Activated CD8-positive, alpha-beta memory T cell treated with anti-CD3 and anti-CD28 coated beads for 1 hour (primary cell): ENCODE measurements around the gene GNG4.
"Not testable (repeated sequence)": the region's sequence is repeated elsewhere in the genome, so short reads cannot be mapped to it uniquely, and the experiment has no call there.

ENCODE experiments used
- DNase-seq, 2 donors: peaks; one replicate each; pipeline ENCODE4 v3.0.0-alpha.2; 2020; ENCODE audit warnings: low read depth in 1 of 2; ENCODE audit errors: extremely low read depth in 1 of 2

The GNG4 gene

GRCh38 chr1:235546369-235547155, 103.0 kb downstream of the GNG4 start:
- not testable (repeated sequence) for DNase-seq

DNA sequence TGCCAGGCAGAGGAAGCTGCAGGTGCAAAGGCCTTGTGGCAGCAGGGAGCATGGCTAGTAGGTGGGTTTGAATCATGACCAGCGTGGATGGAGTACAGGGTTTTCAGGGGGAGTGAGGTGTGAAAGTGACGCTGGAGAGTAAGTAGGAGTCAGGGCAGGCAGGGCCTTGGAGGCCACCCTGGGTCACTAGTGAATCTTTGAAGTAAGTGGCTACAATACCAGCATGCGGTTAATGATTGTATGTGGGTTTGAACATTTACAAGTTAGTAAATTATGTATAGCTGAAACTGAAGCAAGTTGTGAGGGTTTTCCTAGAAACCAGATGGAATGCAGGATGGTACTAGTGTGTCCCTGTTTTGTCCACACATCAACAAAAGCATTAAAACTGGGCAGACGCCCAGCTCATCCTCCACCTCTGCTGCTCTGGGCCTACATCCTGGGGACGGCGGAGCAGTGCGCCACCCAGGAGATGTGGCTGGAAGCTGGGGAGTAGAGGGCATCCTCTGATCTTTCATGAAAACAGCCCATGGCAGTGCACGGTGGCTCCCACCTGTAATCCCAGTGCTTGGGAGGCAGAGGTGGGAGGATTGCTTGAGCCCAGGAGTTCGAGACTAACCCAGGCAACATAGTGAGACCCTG, 104.2 kb downstream of the GNG4 start:
- DNase-seq: no peak

DNA sequence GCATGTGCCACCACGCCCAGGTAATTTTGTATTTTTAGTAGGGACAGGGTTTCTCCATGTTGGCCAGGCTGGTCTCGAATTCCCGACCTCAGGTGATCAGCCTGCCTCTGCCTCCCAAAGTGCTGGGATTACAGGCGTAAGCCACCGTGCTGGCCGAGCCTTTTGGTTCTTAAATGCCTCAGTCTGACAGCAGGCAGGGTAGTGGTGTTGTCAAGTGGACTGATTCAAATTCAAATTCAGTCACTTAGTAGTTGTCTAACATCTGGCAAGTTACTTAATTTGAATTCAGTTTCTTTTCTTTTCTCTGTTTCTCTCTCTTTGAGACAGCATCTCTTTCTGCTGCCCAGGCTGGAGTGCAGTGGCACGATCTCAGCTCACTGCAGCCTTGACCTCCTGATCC, 106.7 kb downstream of the GNG4 start:
- not testable (repeated sequence) for DNase-seq

GRCh38 chr1:235533476-235534168, 116.0 kb downstream of the GNG4 start:
- no peak for DNase-seq

GRCh38 chr1:235532360-235532759, 117.2 kb downstream of the GNG4 start:
- no peak for DNase-seq

DNA sequence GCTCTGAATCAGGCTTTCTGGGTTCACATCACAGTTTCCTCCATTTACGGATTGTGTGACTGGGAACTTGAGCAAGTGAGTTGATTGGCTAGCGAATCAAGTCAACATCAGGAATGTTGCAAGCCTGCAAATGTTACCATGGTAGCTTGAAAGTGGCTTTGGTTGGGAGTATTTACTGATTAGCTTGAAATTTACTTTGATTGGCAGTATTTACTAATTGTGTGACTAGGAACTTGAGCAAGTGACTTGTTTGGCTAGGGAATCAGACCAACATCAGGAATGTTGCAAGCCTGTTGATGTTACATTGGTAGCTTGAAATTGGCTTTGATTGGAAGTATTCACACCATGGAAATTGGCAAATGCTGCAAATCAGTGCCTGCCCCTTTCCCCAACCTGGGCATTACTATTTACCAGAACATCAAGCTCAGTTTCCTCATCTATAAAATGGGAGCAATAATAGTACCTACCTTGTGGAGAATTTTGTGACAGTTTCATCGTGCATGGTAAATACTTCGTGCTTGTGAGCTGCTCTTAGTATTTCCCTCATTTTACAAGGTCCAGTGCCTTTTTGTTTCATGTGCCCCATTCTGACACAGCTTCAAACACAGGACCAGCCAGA, 122.3 kb downstream of the GNG4 start:
- no peak for DNase-seq

DNA sequence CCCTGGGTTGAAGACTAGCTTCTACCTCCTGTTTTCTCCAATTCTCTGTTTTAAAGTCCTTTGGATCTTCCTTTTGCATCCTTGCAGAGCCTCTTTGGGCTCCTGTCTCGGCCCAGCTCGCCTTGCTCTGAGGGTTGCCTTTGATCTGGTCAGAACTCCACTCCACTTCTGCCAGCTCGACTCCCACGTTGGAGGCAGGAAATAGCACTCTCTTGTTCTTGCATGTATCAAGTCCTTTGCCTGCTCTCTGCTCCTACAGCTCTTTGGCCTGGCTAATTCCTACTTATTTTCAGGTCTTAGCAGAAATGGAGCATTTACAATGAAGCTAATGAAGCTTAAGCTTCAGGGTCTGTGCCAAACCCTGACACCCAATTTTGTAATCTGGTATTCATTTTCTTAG, 124.3 kb downstream of the GNG4 start:
- no peak for DNase-seq

GRCh38 chr1:235516862-235517446, 132.6 kb downstream of the GNG4 start:
- DNase-seq: no peak

GRCh38 chr1:235515844-235516512, 133.6 kb downstream of the GNG4 start:
- DNase-seq: no peak

DNA sequence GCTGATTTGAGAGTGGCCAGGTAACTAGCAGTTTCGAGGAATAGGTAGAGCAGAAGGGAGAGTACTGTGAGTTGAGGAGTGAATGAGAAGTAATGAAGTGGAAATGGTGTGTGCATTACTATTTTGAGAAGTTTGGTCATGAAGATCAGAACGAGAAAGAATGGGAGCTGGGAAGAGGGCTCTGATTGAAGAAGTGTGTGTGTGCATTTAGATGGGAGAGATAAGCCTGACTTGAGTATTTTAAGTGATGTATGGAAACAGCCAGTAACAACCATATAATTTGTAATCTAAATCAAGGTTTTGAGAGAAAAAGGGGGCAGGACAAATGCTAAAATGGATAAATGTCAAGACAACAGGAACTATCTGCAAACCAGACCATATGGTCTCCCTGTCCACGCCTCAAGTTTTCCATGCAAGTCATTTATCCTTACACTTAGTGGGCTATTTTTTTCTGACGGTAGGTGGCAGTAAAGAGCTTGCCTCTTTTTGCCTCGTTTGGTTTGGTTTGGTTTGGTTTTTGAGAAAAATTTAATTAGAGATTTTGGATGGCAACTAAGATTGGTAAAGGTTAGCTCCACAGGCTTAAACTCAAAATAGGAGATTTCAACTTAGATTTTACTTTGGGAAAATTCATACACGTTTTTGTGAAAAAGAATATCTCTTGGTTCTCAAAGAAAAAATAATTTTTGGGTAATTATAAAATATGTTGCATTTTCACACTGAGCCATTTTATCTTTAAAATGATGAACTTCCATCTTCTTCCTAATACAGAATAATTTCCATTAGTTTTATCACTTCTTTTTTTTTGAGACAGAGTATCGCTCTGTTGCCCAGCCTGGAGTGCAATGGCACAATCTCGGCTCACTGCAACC, 135.9 kb downstream of the GNG4 start:
- peak in 1 of 2 donors; percentile 2 for DNase-seq

DNA sequence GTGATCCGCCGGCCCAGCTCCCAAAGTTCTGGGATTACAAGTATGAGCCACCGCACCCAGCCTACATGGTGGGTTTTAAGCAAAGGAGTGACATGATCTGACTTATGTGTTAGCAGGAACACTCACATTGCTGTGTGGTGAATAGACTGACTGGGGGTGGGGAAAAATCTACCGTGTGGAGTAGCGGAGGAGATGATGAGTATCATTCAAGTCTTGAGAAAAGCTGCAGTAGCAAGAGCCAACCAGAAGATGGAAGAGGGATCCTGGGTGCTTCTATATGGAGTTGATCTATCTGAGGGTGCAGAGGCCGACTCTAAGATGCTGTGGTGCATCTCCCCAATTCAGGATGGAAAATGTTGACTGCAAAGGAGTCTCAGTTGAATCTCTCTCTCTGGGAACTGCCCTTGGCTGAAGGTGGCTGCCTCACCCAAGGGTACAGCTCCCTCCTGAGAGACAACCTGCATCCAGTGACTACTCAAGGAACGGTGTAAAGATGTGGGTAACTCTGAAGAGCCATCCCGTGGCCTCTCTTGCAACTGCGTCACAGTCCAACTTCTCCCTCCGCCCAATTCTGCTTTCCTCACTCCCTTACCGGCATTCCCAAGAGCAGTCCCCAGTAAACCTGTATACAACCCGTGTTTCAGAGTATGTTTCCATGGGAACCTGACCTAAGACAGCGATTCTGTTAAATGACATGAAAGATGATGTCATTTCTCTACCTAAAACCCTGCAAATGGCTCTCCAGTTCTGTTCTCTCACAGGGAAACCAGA, 137.9 kb downstream of the GNG4 start:
- no peak for DNase-seq

DNA sequence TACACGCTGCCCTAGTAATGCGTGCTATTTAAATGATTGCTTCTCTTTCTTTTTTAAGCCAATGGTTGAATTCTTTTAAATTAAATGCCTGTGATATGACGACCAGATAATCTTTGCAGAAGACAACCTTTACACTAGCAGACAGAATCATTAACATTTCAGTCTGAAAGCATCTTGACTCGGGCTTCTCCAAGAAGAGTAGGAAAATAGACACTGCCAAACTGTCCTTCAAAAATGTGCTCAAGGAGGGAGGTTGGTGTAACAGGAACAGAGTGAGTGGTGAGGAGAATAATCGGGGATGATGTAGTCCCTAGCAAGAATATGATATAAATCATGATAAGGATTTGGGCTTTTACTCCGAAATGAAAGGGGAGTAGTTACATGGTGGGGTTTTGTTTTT, 138.8 kb downstream of the GNG4 start:
- no peak for DNase-seq

DNA sequence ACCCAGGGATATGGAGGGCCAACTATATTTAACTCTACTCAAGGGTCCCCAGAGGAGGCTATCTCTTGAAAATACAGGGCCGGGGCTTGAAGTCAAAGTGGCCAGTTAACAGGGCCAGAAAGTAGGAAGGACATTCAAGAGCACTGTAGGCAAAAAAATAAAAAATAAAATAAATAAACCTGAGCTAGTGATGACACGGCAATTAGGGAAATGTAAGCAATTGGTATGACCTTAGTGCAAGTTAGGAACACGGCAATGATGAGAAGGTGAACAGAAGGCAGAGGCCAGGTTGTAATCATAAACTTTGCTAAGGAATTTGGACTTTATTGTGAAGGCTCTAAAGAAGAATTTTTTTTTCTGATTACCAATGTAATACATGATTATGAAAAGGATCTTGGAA, 142.0 kb downstream of the GNG4 start:
- DNase-seq: no peak

DNA sequence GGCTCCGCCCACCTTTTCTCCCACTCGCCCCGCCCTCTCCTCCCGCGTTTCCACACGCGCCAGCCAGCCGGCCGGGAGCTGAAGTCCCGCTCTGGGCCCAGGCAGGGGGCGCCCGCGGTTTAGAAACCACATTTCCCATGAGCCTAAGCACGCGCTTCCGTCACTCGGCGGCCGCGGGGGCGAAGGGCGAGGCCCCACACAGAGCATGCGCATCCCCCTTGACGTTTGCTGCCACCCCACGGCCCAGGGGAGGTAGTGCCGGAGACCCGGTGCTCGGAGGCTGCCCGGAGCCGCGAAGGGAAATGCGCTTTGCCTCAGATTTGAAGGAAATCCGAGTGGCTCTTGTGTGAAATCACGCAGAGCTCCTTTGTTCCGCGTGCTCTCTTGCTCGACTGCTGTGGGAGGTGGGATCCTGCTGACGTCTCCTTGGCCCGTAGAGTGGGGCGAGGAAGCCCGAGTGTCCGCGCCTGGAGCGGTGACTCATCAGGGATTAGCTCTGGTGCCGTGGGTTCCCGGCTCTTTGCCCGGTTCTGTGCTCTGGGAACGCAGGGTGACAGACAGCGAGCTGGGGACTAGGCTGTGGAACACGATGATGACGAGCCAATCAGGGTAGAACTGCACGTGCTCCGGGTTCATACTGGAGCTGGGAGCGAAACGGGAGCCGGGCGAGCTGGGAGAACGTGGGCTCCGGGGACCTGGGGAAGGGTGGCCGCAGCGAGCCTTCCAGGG, 144.9 kb downstream of the GNG4 start:
- DNase-seq: peak; percentile 93 to 96

DNA sequence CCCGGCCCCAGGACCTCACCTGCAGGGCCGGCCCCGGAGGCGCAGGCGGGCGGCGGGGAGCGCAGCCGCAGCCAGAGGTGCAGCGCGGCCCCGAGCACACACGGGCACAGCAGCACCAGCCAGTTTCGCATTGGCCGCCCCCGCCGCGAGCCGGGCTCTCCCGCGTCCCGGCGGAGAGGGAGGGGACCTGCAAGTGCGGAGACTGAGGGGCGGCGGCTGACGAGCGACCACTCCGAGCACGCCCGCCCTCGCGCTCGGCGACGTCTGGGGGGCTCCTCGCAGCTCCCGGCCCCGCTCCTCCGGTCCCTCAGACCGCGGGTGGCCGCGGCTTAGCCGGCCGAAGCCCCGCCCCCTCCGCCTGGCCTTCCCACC, 145.5 kb downstream of the GNG4 start, which contains the start of gene B3GALNT2:
B3GALNT2 (minus strand) TSS at position 331 of the 372 bp plus-strand sequence; CDS start at position 131, 200 bp downstream.
- no peak for DNase-seq

- DNase-seq: no peak
Observed at GRCh38 chr1:235503403-235504121, 146.0 kb downstream of the GNG4 start.

GRCh38 chr1:235502601-235503402, 146.8 kb downstream of the GNG4 start:
- DNase-seq: no peak
